H1 (cell line): Measurements from ENCODE around the gene CRACDL. TPM values are rescaled to one million over a fixed set of nuclear protein-coding genes. Genes with fewer than 3 reads are reported as not detected.

Experiments
- HDAC2 ChIP-seq, 2 experiments: fragments of 300-600 bp in 1 of 2; sonication (generic) in 1 of 2; IDR thresholded peaks; 2 replicates each; pipeline ENCODE4 v1.6.1; 2011 to 2012; ENCODE audit warnings: low read depth in 2 of 2, low read length in 2 of 2, mild to moderate bottlenecking in 2 of 2, moderate library complexity in 2 of 2, borderline replicate concordance in 1 of 2, inconsistent platforms in 1 of 2
- SAP30 ChIP-seq: fragments of 300-600 bp; sonication (generic); IDR thresholded peaks from 2 replicates; pipeline ENCODE4 v1.7.1; 2012; ENCODE audit warnings: low read length, moderate library complexity, mild to moderate bottlenecking, inconsistent platforms; ENCODE audit not compliant: insufficient read depth, insufficient replicate concordance
- polyA plus RNA-seq, 7 experiments: library from polyadenylated mRNA; depleted of rRNA in 3 of 7; stranded (reverse) in 5 of 7; unstranded in 2 of 7; fragments of >200 nt in 5 of 7; fragments of 200-250 nt in 2 of 7; gene quantifications; 1 replicate in 5 of 7; 2 replicates in 1 of 7; 4 replicates in 1 of 7; pipeline versions ENCODE4 v1.2.1 to v1.2.3, GENCODE V29; 2011 to 2013; ENCODE audit warnings: missing spikeins in 2 of 7, mixed read lengths in 2 of 7
- total RNA-seq: library from RNA; stranded (reverse); fragmentation: NEBNext Ultra II Directional; extraction: Animal tissue kit (Norgen Biotek cat#: 25700); gene quantifications from 2 replicates; pipeline ENCODE4 v1.2.1, GENCODE V29; 2021

Gene CRACDL
- total and polyA plus RNA-seq, 2 of the 8 experiments (the other 6 are each of a cell fraction or from before 2014, with no cell fraction given): 0.07 to 0.38 TPM

DNA sequence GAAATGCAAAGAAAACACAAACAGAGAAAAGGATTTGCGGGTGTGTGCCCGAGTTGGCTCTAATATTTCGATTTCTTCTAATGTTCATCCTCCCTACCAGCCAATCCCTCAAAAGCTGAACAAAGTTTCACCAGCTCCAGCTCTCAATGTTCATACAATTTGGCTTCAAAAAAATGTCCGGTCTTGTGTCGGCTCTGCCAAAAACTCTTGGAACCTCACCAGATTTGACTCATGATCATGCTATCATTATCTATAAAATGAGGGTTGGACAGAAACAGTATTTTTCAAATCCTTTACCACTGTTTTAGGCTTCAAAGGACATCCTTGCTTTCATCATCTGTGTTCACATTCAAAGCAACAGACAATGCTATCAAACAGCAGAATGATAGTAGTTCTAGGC is 88.2 kb downstream of the CRACDL start (continued):
- TF ChIP-seq HDAC2 (IDR thresholded peaks at IDR 0.05; ENCODE audit: borderline replicate concordance in 1 of 2, low read depth in 2 of 2, low read length in 2 of 2) (no peak), SAP30 (no peak)
- TF ChIP-seq, all 59 proteins: peak for 0
